Measurements from ENCODE around the gene PAFAH1B1.

PAFAH1B1 gene

DNA sequence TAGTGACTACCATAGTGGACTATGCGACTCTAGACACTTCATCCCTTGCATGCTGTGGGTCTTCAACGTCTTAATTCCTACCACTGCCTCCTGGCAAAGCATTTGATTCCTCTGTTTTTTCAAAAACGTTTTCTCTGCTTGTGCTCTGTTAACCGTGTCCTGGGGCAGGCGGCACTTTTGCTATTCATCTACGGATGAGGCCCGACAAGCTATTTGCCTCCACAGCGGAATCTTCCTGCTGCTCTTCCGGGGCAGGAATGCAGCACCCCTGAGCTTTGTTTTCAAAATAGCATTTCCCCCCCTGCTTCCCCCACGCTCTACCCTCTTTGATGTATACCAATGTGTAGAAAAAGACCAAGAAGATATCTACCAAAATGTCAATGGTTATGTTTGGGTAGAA lies 42.0 kb upstream of the PAFAH1B1 start:
- TF ChIP-seq TEAD4 (IDR thresholded peaks at IDR 0.05): no peak
- no peak for TF ChIP-seq FOXM1 (IDR thresholded peaks at IDR 0.05; ENCODE audit: borderline replicate concordance, low read depth)
- no peak for TF ChIP-seq EGR1 (IDR thresholded peaks at IDR 0.05)
- TF ChIP-seq, protein P1, sequence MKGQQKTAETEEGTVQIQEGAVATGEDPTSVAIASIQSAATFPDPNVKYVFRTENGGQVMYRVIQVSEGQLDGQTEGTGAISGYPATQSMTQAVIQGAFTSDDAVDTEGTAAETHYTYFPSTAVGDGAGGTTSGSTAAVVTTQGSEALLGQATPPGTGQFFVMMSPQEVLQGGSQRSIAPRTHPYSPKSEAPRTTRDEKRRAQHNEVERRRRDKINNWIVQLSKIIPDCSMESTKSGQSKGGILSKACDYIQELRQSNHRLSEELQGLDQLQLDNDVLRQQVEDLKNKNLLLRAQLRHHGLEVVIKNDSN (IDR thresholded peaks at IDR 0.05): no peak
- no peak for TF ChIP-seq YY1 (IDR thresholded peaks at IDR 0.05; ENCODE audit: low read depth)

DNA sequence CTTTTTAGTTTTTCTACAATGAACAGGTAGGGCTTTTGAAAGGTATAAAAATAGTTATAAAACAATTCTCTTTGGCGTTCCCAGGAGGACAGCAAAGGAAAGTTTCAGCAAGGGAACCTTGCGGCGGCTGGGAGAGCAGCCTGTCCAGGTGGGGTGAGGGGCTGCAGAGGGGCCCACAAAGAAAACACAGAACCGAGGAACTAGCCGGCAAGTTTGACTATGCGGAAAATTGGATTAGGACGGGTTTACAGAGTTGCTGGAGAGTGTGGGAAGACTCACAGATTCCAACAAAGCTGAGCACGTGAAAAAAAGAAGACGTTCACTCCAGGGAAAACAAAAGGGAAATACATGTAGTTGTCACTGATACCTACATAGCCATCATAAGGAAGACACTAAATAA lies 41.5 kb upstream of the PAFAH1B1 start:
- TF ChIP-seq EGR1 (IDR thresholded peaks at IDR 0.05) (no peak), CEBPB (IDR thresholded peaks at IDR 0.05) (no peak), ZBTB7A (IDR thresholded peaks at IDR 0.05; ENCODE audit: low read depth) (no peak), TAF1 (IDR thresholded peaks at IDR 0.05; ENCODE audit: low read depth) (no peak), NFIC (IDR thresholded peaks at IDR 0.05) (no peak), CREB1 (IDR thresholded peaks at IDR 0.05; ENCODE audit: low read depth) (no peak), TCF12 (IDR thresholded peaks at IDR 0.05; ENCODE audit: low read depth) (no peak), EP300 (IDR thresholded peaks at IDR 0.05; ENCODE audit: borderline replicate concordance) (no peak), TEAD4 (IDR thresholded peaks at IDR 0.05) (no peak), FOXM1 (IDR thresholded peaks at IDR 0.05; ENCODE audit: borderline replicate concordance, low read depth) (no peak), RAD21 (IDR thresholded peaks at IDR 0.05; ENCODE audit: low read depth) (no peak), YY1 (IDR thresholded peaks at IDR 0.05; ENCODE audit: low read depth) (no peak)
- TF ChIP-seq, protein P1 (IDR thresholded peaks at IDR 0.05): no peak
- TF ChIP-seq, protein P2, sequence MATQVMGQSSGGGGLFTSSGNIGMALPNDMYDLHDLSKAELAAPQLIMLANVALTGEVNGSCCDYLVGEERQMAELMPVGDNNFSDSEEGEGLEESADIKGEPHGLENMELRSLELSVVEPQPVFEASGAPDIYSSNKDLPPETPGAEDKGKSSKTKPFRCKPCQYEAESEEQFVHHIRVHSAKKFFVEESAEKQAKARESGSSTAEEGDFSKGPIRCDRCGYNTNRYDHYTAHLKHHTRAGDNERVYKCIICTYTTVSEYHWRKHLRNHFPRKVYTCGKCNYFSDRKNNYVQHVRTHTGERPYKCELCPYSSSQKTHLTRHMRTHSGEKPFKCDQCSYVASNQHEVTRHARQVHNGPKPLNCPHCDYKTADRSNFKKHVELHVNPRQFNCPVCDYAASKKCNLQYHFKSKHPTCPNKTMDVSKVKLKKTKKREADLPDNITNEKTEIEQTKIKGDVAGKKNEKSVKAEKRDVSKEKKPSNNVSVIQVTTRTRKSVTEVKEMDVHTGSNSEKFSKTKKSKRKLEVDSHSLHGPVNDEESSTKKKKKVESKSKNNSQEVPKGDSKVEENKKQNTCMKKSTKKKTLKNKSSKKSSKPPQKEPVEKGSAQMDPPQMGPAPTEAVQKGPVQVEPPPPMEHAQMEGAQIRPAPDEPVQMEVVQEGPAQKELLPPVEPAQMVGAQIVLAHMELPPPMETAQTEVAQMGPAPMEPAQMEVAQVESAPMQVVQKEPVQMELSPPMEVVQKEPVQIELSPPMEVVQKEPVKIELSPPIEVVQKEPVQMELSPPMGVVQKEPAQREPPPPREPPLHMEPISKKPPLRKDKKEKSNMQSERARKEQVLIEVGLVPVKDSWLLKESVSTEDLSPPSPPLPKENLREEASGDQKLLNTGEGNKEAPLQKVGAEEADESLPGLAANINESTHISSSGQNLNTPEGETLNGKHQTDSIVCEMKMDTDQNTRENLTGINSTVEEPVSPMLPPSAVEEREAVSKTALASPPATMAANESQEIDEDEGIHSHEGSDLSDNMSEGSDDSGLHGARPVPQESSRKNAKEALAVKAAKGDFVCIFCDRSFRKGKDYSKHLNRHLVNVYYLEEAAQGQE (IDR thresholded peaks at IDR 0.05; ENCODE audit: low read depth): no peak
- TF ChIP-seq, protein P3, sequence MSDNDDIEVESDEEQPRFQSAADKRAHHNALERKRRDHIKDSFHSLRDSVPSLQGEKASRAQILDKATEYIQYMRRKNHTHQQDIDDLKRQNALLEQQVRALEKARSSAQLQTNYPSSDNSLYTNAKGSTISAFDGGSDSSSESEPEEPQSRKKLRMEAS (IDR thresholded peaks at IDR 0.05): no peak

DNA sequence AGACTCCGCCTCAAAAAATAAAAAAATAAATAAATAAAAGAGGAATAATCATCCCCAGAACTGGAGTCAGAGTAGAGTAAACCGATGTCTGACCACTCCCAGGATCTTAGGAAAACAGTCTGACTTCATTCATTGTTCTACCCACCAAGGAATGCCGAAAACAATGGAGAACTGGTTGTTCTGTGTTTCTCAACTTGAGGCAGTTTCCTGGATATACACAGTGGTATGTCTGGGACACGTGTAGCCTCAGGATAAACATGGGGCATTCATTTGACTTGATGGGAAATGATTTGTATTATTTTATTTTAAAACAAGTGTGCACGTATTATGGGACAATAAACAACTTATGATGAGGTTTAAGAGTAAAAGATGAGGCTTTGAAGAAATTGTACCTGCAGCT lies 32.8 kb upstream of the PAFAH1B1 start:
- TF ChIP-seq NFIC (IDR thresholded peaks at IDR 0.05) (no peak), EP300 (IDR thresholded peaks at IDR 0.05; ENCODE audit: borderline replicate concordance) (no peak), RAD21 (IDR thresholded peaks at IDR 0.05; ENCODE audit: low read depth) (no peak), TCF12 (IDR thresholded peaks at IDR 0.05; ENCODE audit: low read depth) (no peak), EGR1 (IDR thresholded peaks at IDR 0.05) (no peak), CEBPB (IDR thresholded peaks at IDR 0.05) (no peak), TAF1 (IDR thresholded peaks at IDR 0.05; ENCODE audit: low read depth) (no peak), YY1 (IDR thresholded peaks at IDR 0.05; ENCODE audit: low read depth) (no peak), FOXM1 (IDR thresholded peaks at IDR 0.05; ENCODE audit: borderline replicate concordance, low read depth) (no peak), ZBTB7A (IDR thresholded peaks at IDR 0.05; ENCODE audit: low read depth) (no peak)
- TF ChIP-seq, protein P1 (IDR thresholded peaks at IDR 0.05): no peak
- TF ChIP-seq, protein P3 (IDR thresholded peaks at IDR 0.05): no peak
- TF ChIP-seq, protein P2 (IDR thresholded peaks at IDR 0.05; ENCODE audit: low read depth): no peak

DNA sequence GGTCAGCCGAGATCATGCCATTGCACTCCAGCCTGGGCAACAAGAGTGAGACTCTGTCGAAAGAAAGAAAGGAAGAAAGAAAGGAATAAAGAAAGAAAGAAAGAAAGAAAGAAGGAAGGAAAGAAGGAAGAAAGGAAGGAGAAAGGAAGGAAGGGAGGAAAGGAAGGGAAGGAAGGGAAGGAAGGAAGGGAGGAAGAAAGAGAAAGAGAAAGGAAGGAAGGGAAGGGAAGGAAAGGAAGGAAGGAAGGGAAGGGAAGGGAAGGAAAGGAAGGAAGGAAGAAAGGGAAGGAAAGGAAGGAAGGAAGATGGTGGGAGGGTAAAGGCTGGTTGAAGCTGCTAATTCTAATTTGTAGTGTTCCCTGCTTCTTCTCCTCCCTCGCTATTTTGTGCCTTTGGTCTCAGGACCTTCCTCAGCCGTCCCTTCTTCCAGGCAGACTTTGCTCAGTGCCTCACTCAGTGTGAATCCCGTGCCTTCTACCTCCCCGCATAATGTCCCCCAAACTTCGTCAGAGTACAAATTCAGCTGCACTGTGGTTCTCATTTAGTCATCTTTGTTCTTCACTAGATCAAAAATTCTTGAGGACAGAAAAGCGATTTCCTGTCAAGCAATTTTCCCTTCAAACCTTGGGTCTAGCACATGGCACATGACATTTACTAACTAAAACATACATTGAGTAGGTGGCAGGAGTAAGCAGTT lies 31.1 kb upstream of the PAFAH1B1 start:
- TF ChIP-seq TCF12 (IDR thresholded peaks at IDR 0.05; ENCODE audit: low read depth) (no peak), TAF1 (IDR thresholded peaks at IDR 0.05; ENCODE audit: low read depth) (no peak), ZBTB7A (IDR thresholded peaks at IDR 0.05; ENCODE audit: low read depth) (no peak), FOXM1 (IDR thresholded peaks at IDR 0.05; ENCODE audit: borderline replicate concordance, low read depth) (no peak), EP300 (IDR thresholded peaks at IDR 0.05; ENCODE audit: borderline replicate concordance) (no peak), YY1 (IDR thresholded peaks at IDR 0.05; ENCODE audit: low read depth) (no peak), CREB1 (IDR thresholded peaks at IDR 0.05; ENCODE audit: low read depth) (no peak)
- TF ChIP-seq, protein P3 (IDR thresholded peaks at IDR 0.05): no peak

DNA sequence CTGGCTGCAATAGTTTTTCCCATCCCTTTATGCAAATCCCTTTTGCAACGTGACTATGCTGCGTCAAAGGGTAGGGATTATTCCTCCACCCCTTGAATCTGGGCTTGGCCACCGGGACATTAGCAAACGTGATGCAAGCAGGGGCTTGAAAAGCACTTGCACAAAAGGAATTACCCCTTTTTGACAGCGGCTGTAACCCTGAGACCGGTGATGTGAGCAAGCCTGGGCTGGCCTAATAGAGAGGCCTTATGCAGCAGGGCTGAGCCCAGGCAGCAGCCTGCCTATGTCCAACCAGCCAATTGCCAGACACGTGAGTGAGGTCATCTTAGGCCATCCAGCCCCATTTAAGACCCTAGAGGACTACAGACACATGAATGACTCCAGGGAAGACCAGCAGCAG lies 30.4 kb upstream of the PAFAH1B1 start:
- TF ChIP-seq EP300 (IDR thresholded peaks at IDR 0.05; ENCODE audit: borderline replicate concordance) (no peak), EGR1 (IDR thresholded peaks at IDR 0.05) (no peak), FOXM1 (IDR thresholded peaks at IDR 0.05; ENCODE audit: borderline replicate concordance, low read depth) (no peak), NFIC (IDR thresholded peaks at IDR 0.05) (no peak), TCF12 (IDR thresholded peaks at IDR 0.05; ENCODE audit: low read depth) (no peak), CEBPB (IDR thresholded peaks at IDR 0.05) (no peak), RAD21 (IDR thresholded peaks at IDR 0.05; ENCODE audit: low read depth) (no peak), CREB1 (IDR thresholded peaks at IDR 0.05; ENCODE audit: low read depth) (no peak), TEAD4 (IDR thresholded peaks at IDR 0.05) (no peak), ZBTB7A (IDR thresholded peaks at IDR 0.05; ENCODE audit: low read depth) (no peak), TAF1 (IDR thresholded peaks at IDR 0.05; ENCODE audit: low read depth) (no peak), YY1 (IDR thresholded peaks at IDR 0.05; ENCODE audit: low read depth) (no peak)
- TF ChIP-seq, protein P1 (IDR thresholded peaks at IDR 0.05): no peak
- TF ChIP-seq, protein P3 (IDR thresholded peaks at IDR 0.05): no peak
- TF ChIP-seq, protein P2 (IDR thresholded peaks at IDR 0.05; ENCODE audit: low read depth): no peak

Data from Ishikawa (cell line).